HEK293 (cell line): ENCODE data around the gene PKNOX2.

Source experiments
- CTCF ChIA-PET: fragments of 350-600 bp; formaldehyde crosslinking; extraction: SDS; loops from one replicate; lab custom pipeline; 2021; ENCODE audit warnings: antibody characterized with exemption; lab: Yijun Ruan, JAX
- POLR2A ChIA-PET: fragments of 300-600 bp; formaldehyde crosslinking; extraction: SDS; loops from one replicate; lab custom pipeline; 2020; ENCODE audit warnings: antibody characterized with exemption, inconsistent platforms; lab: Yijun Ruan, JAX
- H3K27ac ChIP-seq: fragments of 200-500 bp; sonication (Bioruptor generic); 2 replicates; pipeline ENCODE4 v1.5.1; 2014; ENCODE audit warnings: low read depth, low read length, control low read depth, inconsistent platforms; ENCODE audit errors: extremely low read depth
- H3K36me3 ChIP-seq, 2 experiments: fragments of 200-500 bp in 1 of 2; sonication (Bioruptor generic) in 1 of 2; 1 replicate in 1 of 2; 2 replicates in 1 of 2; pipeline ENCODE4 v1.5.1; 2014 to 2017; ENCODE audit warnings: inconsistent platforms in 2 of 2, low read length in 2 of 2; ENCODE audit not compliant: control insufficient read depth in 2 of 2, insufficient read depth in 1 of 2
- H3K4me1 ChIP-seq: fragments of 200-500 bp; sonication (Bioruptor generic); 2 replicates; pipeline ENCODE4 v1.5.1; 2014; ENCODE audit warnings: mild to moderate bottlenecking, low read length, inconsistent platforms; ENCODE audit not compliant: control insufficient read depth, insufficient read depth
- H3K4me3 ChIP-seq: 2 replicates; pipeline ENCODE4 v1.5.1; 2011; ENCODE audit warnings: low read depth, mild to moderate bottlenecking, control low read depth, low read length, moderate library complexity
- H3K9me3 ChIP-seq: fragments of 200-500 bp; sonication (Bioruptor generic); 2 replicates; pipeline ENCODE4 v1.5.1; 2014; ENCODE audit warnings: low read depth, low read length, inconsistent platforms; ENCODE audit not compliant: control insufficient read depth, insufficient read depth
- MYNN ChIP-seq: fragments of 450-650 bp; formaldehyde crosslinking; IDR thresholded peaks from 2 replicates; pipeline ENCODE4 v1.5.1; 2016; ENCODE audit warnings: missing biosample characterization, missing genetic modification characterization, borderline replicate concordance
- SETDB1 ChIP-seq: IDR thresholded peaks from one replicate; pipeline ENCODE4 v1.6.1; 2017; ENCODE audit warnings: mild to moderate bottlenecking, low read length, moderate library complexity, mixed read lengths; ENCODE audit not compliant: insufficient read length
- YY1 ChIP-seq: fragments of 450-650 bp; formaldehyde crosslinking; IDR thresholded peaks from 2 replicates; pipeline ENCODE4 v1.5.1; 2018; ENCODE audit warnings: missing biosample characterization, missing genetic modification characterization
- ZBTB44 ChIP-seq: fragments of 450-650 bp; IDR thresholded peaks from 2 replicates; pipeline ENCODE4 v1.5.1; 2018; ENCODE audit warnings: missing biosample characterization, mild to moderate bottlenecking, missing genetic modification characterization
- ZBTB6 ChIP-seq: fragments of 450-650 bp; formaldehyde crosslinking; IDR thresholded peaks from 2 replicates; pipeline ENCODE4 v1.5.1; 2017; ENCODE audit warnings: missing biosample characterization, missing genetic modification characterization
- ZBTB7A ChIP-seq: fragments of 450-650 bp; formaldehyde crosslinking; IDR thresholded peaks from 2 replicates; pipeline ENCODE4 v1.5.1; 2016; ENCODE audit warnings: low read depth, missing biosample characterization, missing genetic modification characterization
- ZFP3 ChIP-seq: fragments of 450-650 bp; formaldehyde crosslinking; IDR thresholded peaks from 2 replicates; pipeline ENCODE4 v1.5.1; 2016; ENCODE audit warnings: low read depth, missing biosample characterization, missing genetic modification characterization
- ZFP37 ChIP-seq: fragments of 450-650 bp; formaldehyde crosslinking; IDR thresholded peaks from 2 replicates; pipeline ENCODE4 v1.5.1; 2016; ENCODE audit warnings: missing biosample characterization, missing genetic modification characterization
- ZNF132 ChIP-seq: fragments of 450-650 bp; formaldehyde crosslinking; IDR thresholded peaks from 2 replicates; pipeline ENCODE4 v1.5.1; 2017; ENCODE audit warnings: missing biosample characterization, missing genetic modification characterization, borderline replicate concordance
- ZNF169 ChIP-seq: fragments of 450-650 bp; formaldehyde crosslinking; IDR thresholded peaks from 2 replicates; pipeline ENCODE4 v1.5.1; 2016; ENCODE audit warnings: missing biosample characterization, missing genetic modification characterization
- ZNF280C ChIP-seq: fragments of 450-650 bp; formaldehyde crosslinking; IDR thresholded peaks from 2 replicates; pipeline ENCODE4 v1.5.1; 2016; ENCODE audit warnings: missing biosample characterization, missing genetic modification characterization
- ZNF311 ChIP-seq: fragments of 450-650 bp; formaldehyde crosslinking; IDR thresholded peaks from 2 replicates; pipeline ENCODE4 v1.5.1; 2017; ENCODE audit warnings: missing biosample characterization, missing genetic modification characterization, borderline replicate concordance
- ZNF488 ChIP-seq: fragments of 450-650 bp; formaldehyde crosslinking; IDR thresholded peaks from 2 replicates; pipeline ENCODE4 v1.5.1; 2016; ENCODE audit warnings: missing biosample characterization, missing genetic modification characterization
- ZNF623 ChIP-seq: fragments of 450-650 bp; formaldehyde crosslinking; IDR thresholded peaks from 2 replicates; pipeline ENCODE4 v1.5.1; 2016; ENCODE audit warnings: missing biosample characterization, missing genetic modification characterization
- ZNF664 ChIP-seq: fragments of 450-650 bp; formaldehyde crosslinking; IDR thresholded peaks from 2 replicates; pipeline ENCODE4 v1.5.1; 2016; ENCODE audit warnings: missing biosample characterization, missing genetic modification characterization
- ZNF830 ChIP-seq: fragments of 450-650 bp; IDR thresholded peaks from 2 replicates; pipeline ENCODE4 v1.5.0; 2018; ENCODE audit warnings: missing biosample characterization, missing genetic modification characterization, low read depth, mild to moderate bottlenecking, moderate library complexity
- ZXDB ChIP-seq: fragments of 450-650 bp; formaldehyde crosslinking; IDR thresholded peaks from 2 replicates; pipeline ENCODE4 v1.5.1; 2016; ENCODE audit warnings: missing biosample characterization, missing genetic modification characterization

The PKNOX2 gene

GRCh38 chr11:125425601-125426000 lies 261.1 kb downstream of the PKNOX2 start (continued):
- TF ChIP-seq ZNF280C (tag by site-specific recombination) (no peak), ZNF830 (no peak)

GRCh38 chr11:125426818-125427528 lies 262.4 kb downstream of the PKNOX2 start:
- ChIA-PET POLR2A (no interaction called here), CTCF (interaction anchor here (0.6 to 10.0 kb wide), 5 partner anchors 12 to 336 kb away, joined by 3 to 81 read pairs (median 6); no protein-coding TSS in a partner anchor)
- no peak overlapping the region for H3K4me3 ChIP-seq
- TF ChIP-seq ZBTB44 (tag by site-specific recombination) = no peak
- no peak for TF ChIP-seq ZNF623
- TF ChIP-seq ZFP3 (tag by site-specific recombination) = no peak
- TF ChIP-seq ZNF132 (tag by site-specific recombination) = no peak
- TF ChIP-seq ZFP37 (tag by site-specific recombination) = no peak
- no peak for TF ChIP-seq SETDB1
- TF ChIP-seq ZNF169 (tag by site-specific recombination) = no peak
- no peak for TF ChIP-seq YY1 (tag by site-specific recombination)
- no peak for TF ChIP-seq ZNF488 (tag by site-specific recombination)
- TF ChIP-seq ZBTB7A (tag by site-specific recombination) = no peak
- no peak for TF ChIP-seq ZNF664 (tag by site-specific recombination)
- TF ChIP-seq ZNF311 (tag by site-specific recombination) = no peak
- no peak for TF ChIP-seq MYNN (tag by site-specific recombination)
- no peak for TF ChIP-seq ZXDB
- TF ChIP-seq ZBTB6 (tag by site-specific recombination) = no peak
- H3K9me3 ChIP-seq = no peaks in the 10 kb centered on the region
- H3K4me1 ChIP-seq = no peaks in the 10 kb centered on the region
- H3K27ac ChIP-seq = no peak overlapping the region
- peaks cover 0 to 16% of the 10 kb centered on the region in 2 experiments; a peak in 1 of 3 replicates for H3K36me3 ChIP-seq
